Tibial nerve (tissue), 4 donors: ENCODE measurements around the gene ERGIC2. TPM values are rescaled to one million over a fixed set of nuclear protein-coding genes. Genes with fewer than 3 reads are reported as not detected.
"Not testable (repeated sequence)": the region's sequence is repeated elsewhere in the genome, so short reads cannot be mapped to it uniquely, and the experiment has no call there.

Experiments
- DNase-seq, 2 donors: peaks; one replicate each; pipeline ENCODE4 v3.0.0-alpha.2; 2019; ENCODE audit warnings: low spot score in 2 of 2
- H3K27ac ChIP-seq, 4 donors: fragments of 200-600 bp; sonication (generic) in 3 of 4; one replicate each; pipeline ENCODE4 v1.5.1; 2017 to 2019; ENCODE audit warnings: mild to moderate bottlenecking in 1 of 4
- H3K27me3 ChIP-seq, 2 donors: fragments of 200-600 bp; sonication (generic) in 1 of 2; one replicate each; pipeline versions ENCODE4 v1.5.1 to v1.6.0; 2017 to 2019
- H3K36me3 ChIP-seq, 3 donors: fragments of 200-600 bp; sonication (generic); one replicate each; pipeline ENCODE4 v1.5.1; 2018 to 2019
- H3K4me1 ChIP-seq, 4 donors: fragments of 200-600 bp; sonication (generic) in 3 of 4; one replicate each; pipeline ENCODE4 v1.5.1; 2017 to 2019
- H3K4me3 ChIP-seq, 4 donors: fragments of 200-600 bp; sonication (generic) in 3 of 4; one replicate each; pipeline ENCODE4 v1.5.1; 2017 to 2019; ENCODE audit warnings: mild to moderate bottlenecking in 1 of 4, moderate library complexity in 1 of 4
- H3K9me3 ChIP-seq, 4 donors: fragments of 200-600 bp; sonication (generic) in 3 of 4; one replicate each; pipeline ENCODE4 v1.5.1; 2017 to 2019
- CTCF ChIP-seq, 5 experiments: fragments of 200-600 bp in 3 of 5; fragments of 450-650 bp in 2 of 5; sonication (generic) in 3 of 5; IDR thresholded peaks; one replicate each; pipeline ENCODE4 v1.5.1; 2016 to 2019; ENCODE audit warnings: antibody characterized with exemption in 5 of 5, mild to moderate bottlenecking in 3 of 5, moderate library complexity in 2 of 5
- EP300 ChIP-seq, 2 donors: sonication (generic); formaldehyde crosslinking; IDR thresholded peaks; one replicate each; pipeline ENCODE4 v1.6.1; 2017; ENCODE audit warnings: antibody characterized with exemption in 2 of 2, mild to moderate bottlenecking in 1 of 2
- POLR2A ChIP-seq, 2 donors: fragments of 450-650 bp; IDR thresholded peaks; one replicate each; pipeline ENCODE4 v1.6.1; 2017; ENCODE audit warnings: antibody characterized with exemption in 2 of 2, mild to moderate bottlenecking in 2 of 2, moderate library complexity in 2 of 2
- WGBS, 2 donors: methylation state at CpG; one replicate each; pipeline ENCODE4 v1.1.5; 2018; 5-methylcytosine and 5-hydroxymethylcytosine counted together
- total RNA-seq, 4 donors: library from RNA; depleted of rRNA; stranded (reverse); fragments of >200 nt; gene quantifications; one replicate each; pipeline ENCODE4 v1.1.0, GENCODE V29; 2016

The ERGIC2 gene
- total RNA-seq, 4 donors from 2014 or later, result 20.7 to 41.1 (median 28.7) TPM

- no peaks in the 10 kb centered on the region for H3K36me3 ChIP-seq
- 92% methylated on average over 62 to 65 of the region's 65 CpGs for WGBS, 2 donors
- no peak overlapping the region for H3K27ac ChIP-seq
- H3K9me3 ChIP-seq, result no peaks in the 10 kb centered on the region
- TF ChIP-seq POLR2A (IDR thresholded peaks at IDR 0.05) (no peak), EP300 (IDR thresholded peaks at IDR 0.05) (no peak)
- no peak for DNase-seq
- no peaks in the 10 kb centered on the region for H3K27me3 ChIP-seq
- H3K4me3 ChIP-seq, result no peak overlapping the region
- H3K4me1 ChIP-seq, result no peaks in the 10 kb centered on the region
Observed at GRCh38 chr12:29389295-29389919, 8.4 kb upstream of the ERGIC2 start.

- H3K4me1 ChIP-seq, H3K27me3 ChIP-seq, H3K27ac ChIP-seq, H3K36me3 ChIP-seq, DNase-seq, H3K4me3 ChIP-seq, H3K9me3 ChIP-seq: not testable (repeated sequence)
- WGBS, 2 donors, result 90 to 100% methylated on average over 2 to 31 of the region's 36 CpGs
Observed at GRCh38 chr12:29386084-29386680, 5.2 kb upstream of the ERGIC2 start.

GRCh38 chr12:29385194-29385593 lies 4.2 kb upstream of the ERGIC2 start:
- H3K36me3 ChIP-seq, DNase-seq, H3K27me3 ChIP-seq, H3K4me1 ChIP-seq, H3K9me3 ChIP-seq, H3K27ac ChIP-seq, H3K4me3 ChIP-seq: not testable (repeated sequence)
- 88 to 98% methylated on average over 17 of the region's 17 CpGs for WGBS, 2 donors

GRCh38 chr12:29382251-29382650 lies 1.3 kb upstream of the ERGIC2 start:
- no peaks in the 10 kb centered on the region for H3K9me3 ChIP-seq
- H3K27me3 ChIP-seq, result no peaks in the 10 kb centered on the region
- no peak for DNase-seq
- 94 to 96% methylated on average over 2 of the region's 2 CpGs for WGBS, 2 donors
- peaks cover 0 to 4% (median 0%) of the 10 kb centered on the region in 3 donors for H3K36me3 ChIP-seq
- peaks cover 0 to 22% (median 3%) of the 10 kb centered on the region in 4 donors for H3K4me1 ChIP-seq
- H3K27ac ChIP-seq, result no peak overlapping the region
- H3K4me3 ChIP-seq, result no peak overlapping the region
- TF ChIP-seq POLR2A (IDR thresholded peaks at IDR 0.05) (no peak), EP300 (IDR thresholded peaks at IDR 0.05) (no peak), CTCF (IDR thresholded peaks at IDR 0.05) (no peak)

- TF ChIP-seq POLR2A (IDR thresholded peaks at IDR 0.05) (no peak), EP300 (IDR thresholded peaks at IDR 0.05) (no peak), CTCF (IDR thresholded peaks at IDR 0.05) (no peak)
- Histone ChIP-seq H3K4me3 (no peak overlapping the region), H3K27ac (no peak overlapping the region), H3K4me1 (peaks cover 0 to 21% (median 3%) of the 10 kb centered on the region in 4 donors), H3K36me3 (peaks cover 0 to 15% (median 0%) of the 10 kb centered on the region in 3 donors), H3K27me3 (no peaks in the 10 kb centered on the region), H3K9me3 (no peaks in the 10 kb centered on the region)
- DNase-seq, result no peak
- 93 to 98% methylated on average over 2 of the region's 2 CpGs for WGBS, 2 donors
Observed at GRCh38 chr12:29376118-29376517, 4.9 kb downstream of the ERGIC2 start.

- Histone ChIP-seq H3K36me3 (peaks cover 0 to 16% (median 0%) of the 10 kb centered on the region in 3 donors), H3K27ac (no peak overlapping the region), H3K4me1 (peaks cover 0 to 18% (median 3%) of the 10 kb centered on the region in 4 donors), H3K4me3 (no peak overlapping the region), H3K27me3 (no peaks in the 10 kb centered on the region), H3K9me3 (no peaks in the 10 kb centered on the region)
- 88 to 89% methylated on average over 4 of the region's 4 CpGs for WGBS, 2 donors
- DNase-seq, result no peak
- no peak for TF ChIP-seq POLR2A (IDR thresholded peaks at IDR 0.05)
- TF ChIP-seq EP300 (IDR thresholded peaks at IDR 0.05), result no peak
- no peak for TF ChIP-seq CTCF (IDR thresholded peaks at IDR 0.05)
Observed at GRCh38 chr12:29374913-29375312, 6.1 kb downstream of the ERGIC2 start.
